HuH-7.5 (cell line): ENCODE results near the gene PMM2.
"Not testable (repeated sequence)": the region's sequence is repeated elsewhere in the genome, so short reads cannot be mapped to it uniquely, and the experiment has no call there.

Experiments used
- DNase-seq: peaks from one replicate; pipeline ENCODE4 v3.0.0; 2011; ENCODE audit warnings: low spot score

The PMM2 gene

DNA sequence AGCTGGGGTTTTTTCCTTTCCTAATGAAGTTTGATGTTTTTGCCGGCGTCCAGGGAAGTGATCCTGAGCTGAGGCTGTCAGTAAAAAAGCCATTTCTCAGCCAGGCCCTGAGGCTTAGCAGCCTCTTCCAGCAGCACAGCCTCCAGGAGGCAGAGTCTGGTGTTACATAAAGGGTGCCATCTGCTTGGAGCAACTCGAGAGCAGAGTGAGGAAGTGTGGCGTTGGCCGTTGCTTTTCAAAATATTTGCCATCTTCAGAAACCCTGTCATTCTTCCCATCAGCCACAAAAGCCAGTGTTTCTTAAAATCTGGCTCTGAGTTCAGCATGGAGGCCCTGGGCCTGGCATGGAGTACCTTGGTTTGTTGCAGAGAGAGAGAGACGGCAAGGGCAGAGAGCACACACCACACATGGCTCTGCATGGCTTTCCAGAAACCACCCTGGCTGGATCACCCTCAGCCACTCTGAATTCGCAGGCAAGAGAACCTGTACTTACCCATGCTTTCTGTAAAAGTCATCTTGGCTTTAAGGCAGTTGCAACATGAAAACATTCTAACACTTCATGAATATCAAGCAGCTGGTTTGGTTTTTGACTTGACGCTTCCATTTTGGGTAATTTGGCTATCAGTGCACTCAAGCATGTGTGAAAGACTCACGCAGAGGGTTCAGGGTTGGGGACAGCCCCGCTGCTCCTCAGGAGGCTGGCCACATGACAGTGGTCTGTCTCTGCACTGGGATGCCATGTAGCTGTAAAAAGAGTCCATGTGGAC lies 21.0 kb downstream of the PMM2 start:
- no peak for DNase-seq

DNA sequence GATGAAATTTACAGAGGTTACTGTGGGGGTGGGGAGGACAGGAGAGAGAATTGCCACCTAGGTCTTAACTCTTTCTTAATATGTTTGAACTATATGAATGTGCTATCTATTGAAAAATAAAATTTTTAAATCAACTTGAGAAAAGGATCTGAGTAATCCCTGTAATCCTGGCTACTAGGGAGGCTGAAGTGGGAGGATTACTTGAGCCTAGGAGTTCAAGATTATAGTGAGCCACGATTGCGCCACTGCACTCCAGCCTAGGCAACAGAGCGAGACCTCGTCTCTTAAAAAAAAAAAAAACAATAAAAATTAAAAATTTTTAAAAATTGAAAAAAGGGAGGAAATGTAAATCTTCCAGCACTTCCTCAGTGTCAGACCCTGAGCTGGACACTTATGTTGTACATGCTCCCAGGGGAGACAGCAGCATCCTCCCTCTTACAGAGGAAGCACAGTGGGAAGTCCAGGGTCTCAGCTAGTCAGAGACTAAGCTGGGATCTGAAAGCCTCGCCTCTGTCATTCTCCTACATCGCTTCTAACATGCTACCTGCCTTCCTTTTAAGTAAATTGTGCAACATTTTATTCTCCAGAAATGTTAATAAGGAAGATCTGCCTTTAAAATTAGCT lies 21.9 kb downstream of the PMM2 start:
- no peak for DNase-seq

DNA sequence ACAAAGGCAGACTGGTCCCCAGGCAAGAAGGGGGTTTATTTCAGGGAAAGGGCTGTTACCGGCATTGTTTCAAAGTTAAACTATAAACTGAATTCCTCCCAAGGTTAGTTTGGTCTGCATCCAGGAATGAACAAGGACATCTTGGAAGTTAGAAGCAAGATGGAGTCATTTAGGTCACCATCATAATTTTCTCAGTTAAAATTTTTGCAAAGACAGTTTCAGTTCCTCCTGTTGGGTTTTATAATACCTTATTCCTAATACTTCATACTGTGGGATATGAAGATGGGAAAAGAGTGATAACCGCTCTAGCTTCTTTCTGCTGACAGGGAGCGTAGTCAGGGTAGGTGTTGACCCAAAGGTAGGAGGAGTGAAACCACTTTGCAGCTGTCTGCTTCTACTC lies 24.8 kb downstream of the PMM2 start:
- DNase-seq, result no peak

DNA sequence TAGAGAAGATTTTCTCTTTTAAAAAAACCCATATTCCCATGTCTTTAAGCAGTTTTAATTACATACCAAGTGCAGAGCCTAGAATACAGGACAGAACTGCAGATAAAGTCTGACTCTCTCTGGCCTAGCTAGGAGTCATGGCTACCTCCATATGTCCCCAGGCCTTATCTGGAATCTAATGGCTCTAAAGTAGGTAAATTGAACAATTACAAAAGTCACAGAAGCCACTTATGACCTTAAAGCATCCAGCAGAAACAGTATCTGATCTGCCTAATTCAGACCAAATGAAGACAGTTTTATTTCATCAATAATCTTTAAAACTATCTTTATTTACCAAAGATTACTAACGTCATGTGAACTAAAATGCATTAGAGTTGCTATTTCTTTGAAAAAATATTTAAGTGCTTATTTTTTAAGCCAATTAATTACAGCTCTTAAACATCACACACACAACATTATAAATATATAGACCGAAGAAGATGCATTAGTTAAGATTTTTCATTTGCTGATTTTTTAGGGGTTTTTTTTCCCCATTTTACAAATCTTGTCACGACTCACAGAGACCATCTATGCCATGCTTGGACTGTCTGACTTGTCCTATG lies 28.7 kb downstream of the PMM2 start:
- no peak for DNase-seq

GRCh38 chr16:8828541-8829165 lies 31.0 kb downstream of the PMM2 start:
- DNase-seq, result no peak

DNA sequence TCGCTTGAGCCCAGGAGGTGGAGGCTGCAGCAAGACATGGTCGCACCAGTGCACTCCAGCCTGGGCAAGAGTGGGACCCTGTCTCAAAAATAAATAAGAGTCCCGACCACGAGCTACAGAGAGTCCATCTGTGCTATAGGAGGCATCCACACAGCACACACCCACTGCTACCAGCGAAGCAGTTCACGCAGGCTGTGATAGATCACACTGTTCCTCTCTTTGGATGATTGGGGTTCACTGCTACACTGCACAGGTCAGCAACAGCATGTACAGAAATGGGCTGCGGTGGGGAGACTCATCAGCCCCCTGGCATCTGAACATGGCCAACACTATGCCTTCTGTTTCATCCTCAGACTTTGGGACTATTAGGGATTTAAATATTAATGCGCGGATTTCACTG lies 33.8 kb downstream of the PMM2 start:
- no peak for DNase-seq

- no peak for DNase-seq
Measured at GRCh38 chr16:8831871-8832716, 34.5 kb downstream of the PMM2 start.

DNA sequence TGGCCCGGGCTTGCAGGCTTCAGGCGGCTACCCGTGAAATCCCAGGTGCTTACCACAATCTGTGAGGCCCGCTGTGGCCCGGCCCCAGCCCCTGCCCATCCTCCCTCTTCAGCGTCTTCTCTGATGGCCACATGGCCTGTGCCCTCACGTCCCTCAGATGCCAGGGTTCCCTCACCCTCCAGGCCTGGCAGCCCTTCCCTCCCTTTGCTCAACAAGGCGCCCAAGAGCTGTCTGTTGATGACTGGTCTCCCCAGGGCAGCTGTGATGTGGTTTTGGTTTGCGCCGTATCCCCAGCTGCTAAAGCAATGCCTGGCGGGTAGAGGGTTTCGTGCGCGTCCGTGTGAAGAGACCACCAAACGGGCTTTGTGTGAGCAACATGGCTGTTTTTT lies 35.1 kb downstream of the PMM2 start:
- DNase-seq, result no peak

GRCh38 chr16:8836797-8837196 lies 39.2 kb downstream of the PMM2 start:
- DNase-seq, result not testable (repeated sequence)

DNA sequence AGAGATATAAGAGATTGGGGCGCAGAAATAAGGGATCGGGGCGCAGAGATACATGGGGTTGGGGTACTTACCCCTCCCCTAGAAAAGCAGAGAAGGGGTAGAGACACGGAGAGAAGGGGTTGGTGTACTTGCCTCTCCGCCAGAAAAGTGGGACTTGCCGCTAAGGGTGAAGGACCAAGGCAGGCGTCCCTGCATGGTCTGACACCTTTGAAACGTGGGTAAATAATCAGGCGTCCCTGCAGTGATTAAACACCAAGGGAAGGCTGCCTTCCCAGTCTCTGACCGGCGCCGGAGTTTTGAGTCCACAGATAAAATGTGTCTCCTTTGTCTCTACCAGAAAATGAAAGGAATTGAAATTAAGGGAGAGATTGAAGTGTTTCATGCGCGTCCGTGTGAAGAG lies 40.0 kb downstream of the PMM2 start:
- not testable (repeated sequence) for DNase-seq

DNA sequence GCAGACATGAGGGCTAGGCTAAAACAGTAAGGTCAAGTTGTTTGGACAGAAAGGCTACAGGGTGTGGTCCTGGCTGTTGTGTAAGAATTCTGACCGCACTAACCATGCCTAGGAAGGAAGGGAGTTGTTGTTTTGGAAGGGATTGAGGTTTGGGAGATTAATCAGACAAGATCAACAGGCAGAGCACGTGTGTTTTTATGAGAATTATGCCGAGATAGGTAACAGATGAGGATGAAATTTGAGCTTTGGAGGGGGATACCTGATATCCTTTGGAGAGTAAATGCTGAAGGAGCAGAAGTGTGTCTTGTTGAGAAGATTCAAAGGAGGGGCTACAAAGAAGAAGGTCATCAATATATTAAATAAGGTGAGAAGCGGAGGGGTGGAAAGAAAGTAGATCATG lies 44.4 kb downstream of the PMM2 start:
- DNase-seq, result not testable (repeated sequence)

GRCh38 chr16:8843296-8843695 lies 45.7 kb downstream of the PMM2 start:
- DNase-seq, result not testable (repeated sequence)

GRCh38 chr16:8845699-8846298 lies 48.2 kb downstream of the PMM2 start:
- DNase-seq, result no peak

DNA sequence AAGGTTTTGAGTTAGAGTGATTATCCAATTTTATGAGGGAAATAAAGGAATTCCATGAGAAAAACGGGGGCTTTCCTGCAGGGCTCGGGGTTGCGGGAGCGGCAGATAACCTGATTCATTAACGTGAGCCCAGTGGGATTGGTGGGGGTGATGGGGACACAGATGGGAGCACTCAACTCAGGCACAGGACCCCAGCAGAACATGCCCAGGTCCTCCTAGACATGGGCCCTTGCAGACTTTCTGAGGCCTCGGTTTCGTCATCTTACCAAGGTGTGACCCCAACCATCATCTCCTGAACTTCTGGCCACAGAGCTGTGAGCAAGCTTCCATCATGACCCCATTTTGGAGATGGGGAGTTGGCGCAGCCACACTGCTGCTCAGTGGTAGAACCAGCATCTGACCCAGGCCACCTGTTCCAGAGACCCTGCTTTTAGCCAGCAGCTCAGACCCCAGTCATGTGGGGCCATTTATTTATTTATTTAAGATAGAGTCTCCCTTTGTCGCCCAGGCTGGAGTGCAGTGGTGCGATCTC lies 48.8 kb downstream of the PMM2 start:
- DNase-seq, result no peak

DNA sequence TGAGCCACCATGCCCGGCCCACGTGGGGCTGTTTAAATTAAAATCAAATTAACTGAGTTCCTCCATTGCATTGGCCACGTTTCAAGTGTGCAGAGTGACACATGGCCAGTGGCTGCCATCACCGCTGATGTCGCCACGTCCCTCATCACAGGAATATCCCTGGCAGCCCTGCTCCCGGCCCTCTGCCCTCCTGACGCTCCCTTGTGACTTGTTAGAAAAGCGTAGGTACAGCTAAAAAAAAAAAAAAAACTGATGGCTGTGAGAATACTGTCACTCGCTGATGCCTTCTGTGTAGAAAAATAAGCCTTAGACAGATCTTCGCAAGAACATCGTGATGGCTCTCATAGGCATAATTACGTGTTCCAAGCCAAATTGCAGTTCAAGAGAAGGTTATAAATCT lies 49.5 kb downstream of the PMM2 start:
- no peak for DNase-seq

GRCh38 chr16:8847623-8848022 lies 50.0 kb downstream of the PMM2 start:
- no peak for DNase-seq

GRCh38 chr16:8848231-8848938 lies 50.7 kb downstream of the PMM2 start:
- DNase-seq, result no peak

DNA sequence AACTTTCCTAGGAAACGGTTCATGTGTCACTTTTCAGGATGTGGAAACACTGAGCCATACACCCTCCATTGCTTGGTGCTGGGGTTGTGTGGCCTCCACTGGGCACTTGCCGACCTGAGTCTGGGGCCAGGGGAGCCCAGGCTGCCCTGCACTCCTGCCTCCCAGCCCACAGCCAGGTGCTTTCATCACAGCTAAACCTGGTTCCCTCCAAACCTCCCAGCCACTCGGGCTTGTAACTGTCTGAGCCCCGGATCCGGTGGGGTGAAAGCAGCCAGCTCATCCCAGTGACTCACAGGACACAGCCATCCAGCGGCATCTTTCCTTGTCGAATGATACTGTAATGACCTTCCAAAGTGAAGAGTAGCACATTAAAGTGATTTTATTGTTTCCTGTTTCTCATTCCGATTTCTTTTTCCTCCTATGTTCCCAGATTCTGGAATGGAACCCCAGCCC lies 51.3 kb downstream of the PMM2 start:
- no peak for DNase-seq

- no peak for DNase-seq
Measured at GRCh38 chr16:8849411-8850011, 51.9 kb downstream of the PMM2 start.

GRCh38 chr16:8850279-8850885 lies 52.7 kb downstream of the PMM2 start:
- no peak for DNase-seq
